ENCODE results near the gene TUBGCP2.
"Not testable (repeated sequence)": the region's sequence is repeated elsewhere in the genome, so short reads cannot be mapped to it uniquely, and the experiment has no call there.

Gene TUBGCP2

GRCh38 chr10:133277993-133278576, 30.6 kb downstream of the TUBGCP2 start:
- DNase-seq (ENCODE audit: low read depth), result no peak

- DNase-seq (ENCODE audit: low read depth), result no peak
Measured at GRCh38 chr10:133277277-133277992, 31.2 kb downstream of the TUBGCP2 start.

DNA sequence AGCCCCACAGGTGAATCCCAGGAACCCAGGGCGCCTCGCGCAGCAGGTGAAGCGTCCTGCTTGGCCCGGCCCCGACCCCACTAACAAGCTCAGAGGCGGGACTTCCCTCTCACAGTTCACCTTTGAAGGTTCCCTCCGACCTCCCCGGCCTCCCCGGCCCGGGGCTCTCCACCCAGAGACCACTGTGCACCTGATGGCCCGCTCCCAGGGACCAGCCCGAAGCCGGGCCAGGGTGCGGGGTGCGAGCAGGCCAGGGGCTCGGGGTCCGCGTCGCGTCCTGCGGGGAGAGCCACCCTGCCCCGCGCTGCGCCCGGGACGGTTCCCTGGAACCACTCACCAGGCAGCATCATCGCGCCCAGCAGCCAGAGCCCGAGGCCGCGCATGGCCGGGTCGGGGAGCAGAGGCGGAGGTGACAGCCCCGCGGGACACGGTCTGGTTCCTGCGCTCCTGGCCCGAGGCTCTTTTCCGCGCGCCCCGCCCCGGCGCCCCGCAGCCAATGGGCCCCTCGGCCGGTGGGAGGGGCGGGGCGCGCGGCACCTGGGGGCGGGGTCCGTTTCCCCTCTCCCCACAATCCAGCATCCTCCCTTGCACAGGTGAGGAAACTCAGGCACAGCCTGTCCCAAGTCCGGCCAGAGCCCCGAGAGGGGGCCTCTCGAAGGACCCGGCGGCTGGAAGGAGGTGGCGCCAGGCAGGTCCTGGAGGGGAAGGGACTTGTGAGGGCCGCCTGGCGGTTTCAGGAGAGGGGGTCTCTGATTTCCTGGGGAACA, 32.1 kb downstream of the TUBGCP2 start, which contains the start of gene ADAM8:
Gene ADAM8, minus strand, starts transcription at position 434 of the 767 bp plus-strand sequence. Its CDS starts 51 bp downstream, at position 383.
- DNase-seq (ENCODE audit: low read depth), result no peak

- no peak for DNase-seq (ENCODE audit: low read depth)
Measured at GRCh38 chr10:133276100-133276434, 32.6 kb downstream of the TUBGCP2 start.

GRCh38 chr10:133275684-133276092, 33.0 kb downstream of the TUBGCP2 start:
- DNase-seq (ENCODE audit: low read depth), result no peak

DNA sequence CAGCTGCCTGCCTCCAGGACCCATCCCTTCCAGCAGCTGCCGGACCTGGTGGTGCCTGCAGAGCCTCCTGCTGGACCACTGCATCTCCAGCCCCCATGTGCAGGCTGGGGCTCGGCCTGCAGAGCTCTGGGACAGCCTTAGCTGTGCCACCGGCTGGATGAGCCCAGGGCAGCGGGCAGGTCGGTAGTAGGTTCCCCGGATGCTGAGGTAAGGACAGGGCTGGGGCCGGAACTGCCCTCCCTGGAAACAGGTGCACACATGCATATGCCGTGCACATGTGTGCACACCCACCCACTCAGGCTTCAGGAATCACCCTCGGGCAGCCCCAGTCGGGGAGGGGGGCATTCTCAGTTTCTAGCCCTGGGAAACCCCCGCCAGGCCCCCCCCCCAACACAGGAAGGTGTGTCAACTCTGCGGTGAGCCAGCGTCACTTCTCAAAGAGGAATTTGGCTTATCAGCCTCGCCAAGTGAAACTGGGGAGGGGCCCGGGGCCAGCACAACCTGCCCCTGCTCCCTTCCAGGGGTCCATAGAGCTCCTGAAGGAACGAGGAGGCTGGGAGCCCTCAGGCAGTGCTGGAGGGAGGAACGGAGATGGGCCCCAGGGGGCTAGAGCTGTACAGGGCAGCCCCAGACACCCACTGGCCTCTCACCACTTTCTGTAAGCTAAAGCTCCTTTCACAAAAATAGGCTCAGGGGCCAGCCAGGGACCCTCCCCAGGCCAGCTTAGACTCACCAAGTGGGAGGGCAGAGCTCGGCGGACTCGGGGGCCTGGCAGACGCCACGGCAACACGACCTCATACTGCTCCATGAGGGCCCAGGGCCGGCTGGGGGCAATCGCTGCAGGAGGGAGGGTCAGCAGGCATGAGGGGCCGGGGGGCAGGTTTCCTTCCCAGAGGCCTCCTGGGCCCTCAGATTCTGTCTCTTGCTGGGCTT, 33.7 kb downstream of the TUBGCP2 start:
- DNase-seq (ENCODE audit: low read depth), result no peak

- DNase-seq (ENCODE audit: low read depth), result no peak
Measured at GRCh38 chr10:133273534-133274143, 35.0 kb downstream of the TUBGCP2 start.

DNA sequence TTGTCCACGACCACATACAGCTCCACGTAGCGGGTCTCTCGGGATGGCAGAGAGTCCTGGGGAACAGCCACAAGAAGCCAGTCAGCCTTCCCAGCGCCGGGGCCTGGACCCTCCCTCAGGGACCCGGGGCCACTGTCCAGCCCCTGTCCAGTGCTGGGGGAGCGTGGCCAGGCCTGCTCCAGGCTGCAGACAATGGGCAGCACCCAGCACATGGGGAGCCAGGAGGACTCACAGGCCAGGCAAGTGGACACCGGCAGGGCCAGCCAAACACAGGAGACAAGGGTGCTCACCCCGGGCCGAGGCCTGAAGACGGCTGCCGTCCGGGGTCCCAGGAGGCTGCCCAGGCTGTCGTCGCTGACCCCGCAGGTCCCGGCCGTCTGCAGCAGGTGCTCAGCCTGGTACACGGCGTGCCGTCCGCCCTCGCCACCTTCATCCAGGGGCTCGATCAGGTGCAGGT, 35.7 kb downstream of the TUBGCP2 start:
- no peak for DNase-seq (ENCODE audit: low read depth)

DNA sequence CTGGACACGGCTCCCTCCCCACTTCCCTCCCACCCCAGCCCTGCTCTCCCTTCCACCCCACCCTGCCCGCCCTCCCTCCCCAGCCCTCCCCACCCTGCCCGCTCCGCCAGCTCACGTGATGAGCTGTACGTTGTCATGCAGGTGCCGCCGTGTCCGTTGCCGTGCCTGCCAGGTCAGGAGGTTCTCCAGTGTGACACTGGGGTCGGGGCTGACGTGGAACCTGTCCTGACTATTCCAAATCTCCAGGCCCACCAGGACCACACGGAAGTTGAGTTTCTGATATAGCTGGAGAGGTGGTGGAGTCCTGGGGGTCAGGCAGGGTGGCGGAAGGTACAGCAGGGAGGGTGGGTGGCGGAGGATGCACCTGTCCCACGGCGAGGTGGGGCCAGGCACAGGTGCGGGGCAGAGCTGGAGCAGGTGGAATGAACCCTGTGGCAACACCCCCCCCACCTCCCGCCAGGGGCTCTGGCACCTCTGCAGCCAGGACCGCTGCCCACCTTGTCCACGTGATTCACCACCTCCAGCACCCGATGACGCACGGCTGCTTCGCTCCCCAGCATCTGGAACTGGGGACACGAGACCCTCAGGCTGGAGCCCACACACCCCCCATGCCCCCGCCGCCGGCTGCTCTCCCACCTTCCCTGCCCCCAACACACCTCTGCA, 36.2 kb downstream of the TUBGCP2 start:
- no peak for DNase-seq (ENCODE audit: low read depth)

GRCh38 chr10:133271521-133272300, 37.0 kb downstream of the TUBGCP2 start:
- no peak for DNase-seq (ENCODE audit: low read depth)

DNA sequence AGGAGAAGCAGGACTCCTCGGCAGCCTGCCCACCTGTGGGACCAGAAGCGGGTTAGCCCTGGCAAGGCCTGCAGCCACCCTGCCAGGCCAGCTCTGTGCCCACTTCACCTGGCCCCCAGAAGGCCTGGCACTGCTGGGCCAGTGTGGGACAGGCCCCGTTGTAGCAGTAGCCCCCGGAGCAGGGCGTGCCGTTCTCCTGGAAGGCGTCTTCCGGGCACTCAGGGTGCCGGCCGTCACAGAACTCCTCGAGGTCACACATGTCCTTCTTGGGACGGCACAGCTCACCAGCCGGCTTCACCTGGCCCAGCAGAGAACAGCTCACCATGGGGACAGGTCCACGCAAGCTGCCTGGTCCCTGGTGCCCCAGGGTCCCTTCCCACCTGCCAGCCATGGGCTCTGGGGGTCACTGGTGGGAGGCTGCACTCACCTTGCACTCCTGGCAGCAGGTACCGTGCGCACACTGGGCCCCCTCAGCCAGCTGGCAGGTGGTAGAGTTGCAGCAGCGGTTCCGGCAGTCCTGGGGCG, 37.8 kb downstream of the TUBGCP2 start:
- no peak for DNase-seq (ENCODE audit: low read depth)

DNA sequence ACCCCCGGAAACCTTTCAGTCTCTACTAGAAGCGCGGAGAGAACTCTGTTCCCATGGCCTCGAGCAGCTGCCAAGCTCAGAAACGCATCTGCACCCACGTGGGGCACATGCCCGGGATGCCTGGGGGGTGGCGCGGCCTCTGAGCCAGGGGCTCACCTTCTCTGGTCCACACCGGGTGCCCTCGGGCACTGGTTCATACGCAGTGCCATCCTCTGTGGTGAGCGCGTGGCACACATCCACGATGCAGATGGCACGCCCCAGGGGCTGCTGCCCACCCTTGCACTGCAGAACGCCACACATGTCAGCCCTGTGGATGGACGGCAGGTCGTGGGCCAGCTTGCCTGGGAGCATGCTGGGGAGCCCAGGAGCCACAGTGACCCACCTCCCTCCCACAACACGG, 38.5 kb downstream of the TUBGCP2 start:
- DNase-seq (ENCODE audit: low read depth), result no peak

DNA sequence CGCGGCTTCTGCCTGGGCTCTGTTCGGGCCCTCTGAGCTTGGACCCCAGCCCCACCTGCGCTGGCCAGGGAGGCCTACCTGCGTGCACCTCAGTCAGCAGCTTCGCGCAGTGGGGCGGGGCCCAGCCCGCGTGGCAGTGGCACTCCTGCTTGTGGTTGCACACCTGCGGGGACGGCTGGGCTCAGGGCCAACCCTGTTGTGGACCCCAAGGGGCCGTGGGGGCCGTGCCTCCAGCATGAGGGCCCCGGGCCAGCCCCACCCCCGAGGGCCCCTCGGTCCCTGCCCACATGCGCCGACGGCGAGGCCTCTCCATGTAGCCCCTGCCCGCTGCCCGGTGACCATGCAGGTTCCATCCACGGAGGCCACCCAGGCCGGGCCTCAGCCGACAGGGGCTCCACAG, 39.3 kb downstream of the TUBGCP2 start:
- DNase-seq (ENCODE audit: low read depth), result no peak

DNA sequence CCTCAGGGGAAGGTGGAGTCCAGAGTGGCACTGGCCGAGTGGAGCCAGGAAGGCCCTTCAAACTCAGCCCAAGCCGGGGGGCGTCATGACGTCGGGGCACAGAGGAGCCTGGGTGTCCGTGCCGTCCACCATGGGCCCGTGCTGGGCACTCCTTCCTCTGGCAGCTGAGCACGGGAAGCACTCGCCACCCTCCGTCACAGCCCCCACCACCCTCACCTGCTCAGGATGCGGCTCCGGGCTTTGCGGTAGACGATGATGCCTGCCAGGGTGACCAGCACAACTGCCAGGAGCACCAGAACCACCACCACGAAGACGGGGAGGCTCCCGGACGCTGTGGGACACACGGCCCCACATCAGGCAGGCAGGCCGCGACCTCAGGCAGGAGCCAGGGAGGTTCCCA, 40.1 kb downstream of the TUBGCP2 start:
- DNase-seq (ENCODE audit: low read depth), result no peak

- no peak for DNase-seq (ENCODE audit: low read depth)
Measured at GRCh38 chr10:133267829-133268228, 40.8 kb downstream of the TUBGCP2 start.

GRCh38 chr10:133267293-133267692, 41.4 kb downstream of the TUBGCP2 start:
- DNase-seq (ENCODE audit: low read depth), result no peak

- no peak for DNase-seq (ENCODE audit: low read depth)
Measured at GRCh38 chr10:133266056-133266795, 42.4 kb downstream of the TUBGCP2 start.

- not testable (repeated sequence) for DNase-seq (ENCODE audit: low read depth)
Measured at GRCh38 chr10:133265052-133265451, 43.6 kb downstream of the TUBGCP2 start.

DNA sequence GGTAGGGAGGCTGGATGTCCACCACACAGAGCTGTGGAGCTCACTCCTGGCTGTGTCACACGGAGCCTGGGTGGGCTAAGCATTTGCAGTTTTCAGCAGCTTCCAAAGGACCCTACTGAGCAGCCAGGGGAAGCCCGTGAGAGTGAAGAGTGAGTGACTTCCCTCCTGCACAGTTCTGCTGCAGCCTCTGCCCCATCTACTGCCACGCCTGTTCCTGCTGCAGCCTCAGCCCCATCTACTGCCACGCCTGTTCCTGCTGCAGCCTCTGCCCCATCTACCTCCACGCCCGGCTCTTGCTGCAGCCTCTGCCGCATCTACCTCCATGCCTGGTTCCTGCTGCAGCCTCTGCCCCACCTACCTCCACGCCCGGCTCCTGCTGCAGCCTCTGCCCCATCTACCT, 44.2 kb downstream of the TUBGCP2 start:
- no peak for DNase-seq (ENCODE audit: low read depth)

Data from CMK (cell line).